ENCODE results near the gene MCL1.
A peak's percentile ranks its signal among the peaks of the same experiment; 100 is the strongest.
"Not testable (repeated sequence)": the region's sequence is repeated elsewhere in the genome, so short reads cannot be mapped to it uniquely, and the experiment has no call there.

Gene MCL1

DNA sequence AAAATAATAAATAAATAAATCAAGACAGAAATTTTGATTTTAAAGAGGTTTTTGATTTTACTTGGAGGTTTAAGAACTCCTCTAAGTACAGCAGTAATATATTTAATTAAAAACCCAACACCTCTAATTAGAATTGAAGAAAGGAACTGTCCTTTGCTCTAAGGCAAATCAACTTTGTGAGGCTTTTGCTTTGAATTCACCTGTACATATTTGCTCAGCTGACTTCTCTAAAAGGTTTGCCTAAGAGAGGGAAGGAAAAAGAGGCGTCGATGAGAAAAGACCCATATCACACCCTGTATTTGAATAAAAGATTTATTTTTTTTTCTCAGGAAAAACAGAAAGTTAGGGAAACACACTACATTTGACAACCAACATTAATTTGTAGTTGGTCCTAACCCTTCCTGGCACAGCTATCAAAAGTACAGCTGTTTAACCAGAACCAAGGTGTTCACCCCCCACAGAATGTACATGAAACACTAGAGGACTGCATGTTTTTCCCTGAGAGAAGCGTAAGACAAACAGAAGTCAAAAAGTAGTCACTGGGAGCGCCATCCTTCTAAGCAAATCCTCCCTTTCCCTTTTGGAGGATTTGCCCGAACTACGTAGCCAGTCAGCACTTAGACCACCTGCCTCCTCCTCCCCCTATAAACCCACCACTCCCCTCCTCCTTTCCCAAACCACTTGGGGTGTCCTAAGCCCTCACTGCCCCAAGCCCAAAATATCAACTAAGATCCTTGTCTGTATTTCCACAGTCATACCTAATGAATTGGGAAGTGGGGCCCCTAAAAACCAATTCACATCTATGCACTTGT is 4.9 kb downstream of the MCL1 start:
- FAIRE-seq (no peak), DNase-seq (ENCODE audit: extremely low spot score, insufficient read length, low read depth) (no peak)

DNA sequence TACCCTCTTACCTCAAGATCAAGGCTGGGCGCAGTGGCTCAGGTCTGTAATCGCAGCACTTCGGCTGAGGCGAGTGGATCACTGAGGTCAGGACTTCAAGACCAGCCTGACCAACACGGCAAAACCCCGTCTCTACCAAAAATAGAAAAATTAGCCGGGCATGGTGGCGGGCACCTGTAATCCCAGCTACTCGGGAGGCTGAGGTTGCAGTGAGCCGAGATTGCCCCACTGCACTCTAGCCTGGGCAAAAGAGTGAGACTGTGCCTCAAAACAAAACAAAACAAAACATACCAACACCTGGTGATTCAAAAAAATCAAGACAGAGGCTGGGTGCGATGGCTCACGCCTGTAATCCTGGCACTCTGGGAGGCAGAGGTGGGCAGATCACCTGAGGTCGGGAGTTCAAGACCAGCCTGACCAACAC is 5.8 kb downstream of the MCL1 start:
- not testable (repeated sequence) for DNase-seq (ENCODE audit: extremely low spot score, insufficient read length, low read depth); FAIRE-seq

DNA sequence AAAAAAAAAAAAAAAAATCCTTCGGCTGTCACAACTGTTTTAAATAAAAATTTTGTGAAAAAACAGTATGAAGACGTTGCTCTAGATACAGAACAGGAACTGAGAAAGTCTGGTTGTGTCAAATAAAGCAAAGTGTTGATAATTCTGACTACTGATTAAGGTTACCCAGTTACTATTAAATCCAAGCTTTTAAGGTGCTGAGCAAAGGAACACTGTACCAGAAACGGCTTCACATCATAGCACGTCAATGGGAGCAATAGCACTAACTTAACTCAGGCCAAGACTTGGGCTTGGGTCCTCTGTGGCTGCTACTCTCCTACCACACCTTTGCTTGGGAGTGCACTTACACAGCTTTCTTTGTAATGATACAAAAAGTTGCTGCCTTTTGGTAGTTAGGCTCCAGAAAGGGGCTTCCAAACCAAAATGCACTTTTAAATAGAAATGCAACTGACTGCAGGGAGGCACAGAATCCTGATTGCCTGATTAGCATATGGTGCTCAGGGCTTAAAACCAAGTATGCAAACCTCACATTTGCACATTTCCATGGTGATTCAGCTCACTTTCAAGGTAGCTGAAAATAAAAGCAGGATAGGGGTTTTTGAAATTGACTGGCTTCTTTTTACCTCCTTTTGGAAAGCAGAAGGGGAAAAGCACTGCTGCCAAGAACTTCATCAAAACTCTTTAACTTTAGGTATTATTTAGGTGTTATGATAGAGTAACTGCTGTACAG is 6.3 kb downstream of the MCL1 start:
- no peak for DNase-seq (ENCODE audit: extremely low spot score, insufficient read length, low read depth)

DNA sequence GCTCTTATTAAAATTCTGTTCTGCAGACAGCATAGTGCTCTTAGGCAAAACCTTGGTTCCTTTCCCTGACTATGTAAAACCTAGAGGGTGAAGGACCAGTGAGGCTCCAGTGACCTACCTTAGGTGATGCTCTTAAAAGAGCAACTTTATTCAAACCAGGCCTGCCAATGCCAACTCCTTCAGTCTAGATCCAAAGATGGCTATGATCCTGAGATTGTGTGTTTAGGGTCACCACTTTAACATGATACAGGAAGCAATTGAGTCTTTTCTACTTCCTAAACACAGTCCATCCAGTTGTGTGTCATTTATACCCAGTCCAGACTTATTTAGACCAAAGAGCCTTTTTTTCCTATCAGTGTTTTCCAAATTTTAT is 10.8 kb downstream of the MCL1 start:
- peak; percentile 38 for FAIRE-seq

More for the DNA sequence above, 6.3 kb downstream of the MCL1 start:
- FAIRE-seq, result no peak

DNA sequence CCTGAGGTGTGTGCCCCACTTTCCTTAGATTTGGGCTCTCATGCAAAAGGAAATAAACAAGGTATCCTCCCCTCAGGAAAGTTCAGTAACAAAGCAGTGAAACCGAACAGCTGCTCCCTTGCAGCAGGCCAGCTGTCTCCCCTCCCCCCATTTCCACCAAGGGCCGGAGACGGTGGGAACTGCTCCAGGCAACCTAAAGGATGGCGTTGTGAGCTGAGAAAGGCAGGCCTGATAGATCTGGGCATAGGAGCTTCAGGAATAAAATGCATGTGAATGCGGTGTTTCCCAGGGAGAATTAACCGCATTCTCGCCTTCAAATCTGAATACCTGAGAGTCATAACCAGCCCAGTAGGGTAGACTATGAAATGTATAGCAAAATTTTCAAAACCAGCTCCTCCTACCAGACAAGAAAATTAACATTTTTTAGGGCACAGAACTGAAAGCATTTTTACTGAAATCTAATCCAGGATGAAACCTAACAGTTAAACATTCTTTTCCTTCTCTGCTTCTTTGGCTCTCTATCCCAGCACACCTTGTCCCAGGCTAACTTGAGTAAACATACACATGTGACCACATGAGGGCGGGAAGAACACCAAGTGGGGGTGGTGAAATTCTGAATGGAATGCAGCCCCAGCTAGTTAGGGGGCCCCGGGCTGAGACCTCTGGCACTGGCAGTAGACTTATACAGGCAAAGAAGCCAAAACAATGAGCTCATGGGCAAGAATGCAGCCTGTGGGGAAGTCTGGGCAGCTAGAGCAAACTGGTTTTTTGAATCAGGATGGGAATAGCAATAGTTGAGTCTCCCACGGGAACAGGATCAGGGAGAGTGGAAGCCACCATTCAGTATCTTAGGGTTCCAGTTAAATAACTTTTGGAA is 11.5 kb downstream of the MCL1 start:
- DNase-seq (ENCODE audit: extremely low spot score, insufficient read length, low read depth) (no peak), FAIRE-seq (peak; percentile 5)

More for the DNA sequence above, 10.8 kb downstream of the MCL1 start:
- no peak for DNase-seq (ENCODE audit: extremely low spot score, insufficient read length, low read depth)

DNA sequence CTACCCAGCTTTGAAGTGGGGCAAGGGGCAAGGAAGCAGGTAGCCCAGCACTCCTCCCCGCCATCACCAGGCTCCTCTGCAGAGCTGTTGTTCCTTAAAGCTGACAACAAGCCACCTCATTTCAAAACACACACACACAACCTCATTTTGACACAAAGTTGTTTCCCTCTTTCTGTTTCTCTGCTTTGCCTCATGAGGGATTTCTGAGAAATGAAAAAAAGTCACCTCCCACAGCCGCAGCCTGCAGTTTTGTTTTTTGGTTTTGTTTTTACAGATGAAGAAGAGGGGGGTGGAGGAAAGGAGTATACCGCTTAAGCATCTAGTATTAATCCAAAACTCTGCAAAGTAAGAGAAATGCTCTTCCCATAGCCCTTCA is 12.1 kb downstream of the MCL1 start:
- peak; percentile 86 for FAIRE-seq
- no peak for DNase-seq (ENCODE audit: extremely low spot score, insufficient read length, low read depth)

DNA sequence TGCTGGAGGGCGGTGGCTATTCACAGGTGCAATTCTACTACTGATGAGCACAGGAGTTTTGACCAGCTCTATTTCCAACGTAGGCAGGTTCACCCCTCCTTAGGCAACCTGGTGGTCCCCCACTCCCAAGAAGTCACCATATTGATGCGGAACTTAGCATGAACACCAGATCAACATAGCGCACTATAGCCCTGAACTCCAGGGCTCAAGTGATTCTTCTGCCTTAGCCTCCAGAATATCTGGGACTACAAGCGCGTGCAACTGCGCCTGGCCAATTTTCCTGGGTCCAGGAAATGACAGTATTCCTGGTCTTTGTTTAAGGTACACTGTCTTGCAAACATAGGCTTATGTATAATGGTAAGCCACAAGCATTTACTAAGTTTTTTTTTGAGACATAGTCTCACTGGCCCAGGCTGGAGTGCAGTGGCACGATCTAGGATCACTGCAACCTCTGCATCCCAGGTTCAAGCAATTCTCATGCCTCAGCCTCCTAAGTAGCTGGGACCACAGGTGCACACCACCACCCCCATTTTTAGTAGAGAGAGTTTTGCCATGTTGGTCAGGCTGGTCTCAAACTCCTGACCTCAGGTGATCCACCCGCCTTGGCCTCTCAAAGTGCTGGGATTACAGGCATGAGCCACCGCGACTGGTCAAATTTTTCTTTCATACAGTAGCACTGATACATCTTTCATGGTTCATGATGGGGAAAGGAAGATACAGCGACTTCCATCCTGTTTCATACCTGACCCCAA is 12.6 kb downstream of the MCL1 start:
- no peak for FAIRE-seq
- no peak for DNase-seq (ENCODE audit: extremely low spot score, insufficient read length, low read depth)

GRCh38 chr1:150565240-150565991 is 14.0 kb downstream of the MCL1 start:
- not testable (repeated sequence) for FAIRE-seq; DNase-seq (ENCODE audit: extremely low spot score, insufficient read length, low read depth)

DNA sequence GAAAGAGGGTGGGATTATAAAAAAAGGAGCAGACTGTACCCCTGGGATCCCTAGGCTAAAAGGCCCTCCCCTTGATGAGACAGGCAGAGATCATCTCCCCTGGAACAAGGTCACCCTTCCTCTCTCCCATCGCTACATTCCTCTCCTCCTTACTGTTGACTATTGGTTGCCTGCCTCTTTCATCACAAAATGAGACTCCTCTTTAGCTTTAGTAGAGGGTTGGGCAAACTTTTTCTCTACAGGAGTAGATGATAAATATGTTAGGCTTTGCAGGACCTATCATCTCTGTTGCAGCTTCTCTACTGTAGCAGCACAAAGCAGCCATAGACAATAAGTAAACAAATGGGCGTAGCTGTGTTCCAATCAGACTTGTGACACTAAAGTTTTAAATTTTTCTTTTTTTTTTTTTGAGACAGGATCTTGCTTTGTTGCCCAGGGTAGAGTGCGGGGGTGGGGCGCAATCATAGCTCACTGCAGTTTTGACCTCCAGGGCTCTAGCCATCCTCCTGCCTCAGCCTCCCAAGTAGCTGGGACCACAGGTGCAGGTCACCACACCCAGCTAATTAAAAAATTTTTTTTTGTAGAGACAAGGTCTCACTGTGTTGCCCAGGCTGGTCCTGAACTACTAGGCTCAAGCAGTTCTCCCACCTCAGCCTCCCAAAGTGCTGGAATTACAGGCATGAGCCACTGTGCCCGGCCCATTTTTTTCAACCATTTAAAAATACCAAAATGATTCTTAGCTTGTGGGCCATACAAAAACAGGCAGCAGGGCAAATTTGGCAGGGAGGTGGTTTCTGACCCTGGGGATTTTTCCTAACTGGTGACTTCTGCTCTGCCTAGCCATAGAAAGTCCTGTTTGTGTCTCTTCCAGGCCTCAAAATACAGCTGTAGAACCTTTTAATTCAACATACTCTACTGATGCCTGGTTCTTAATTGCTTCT is 15.1 kb downstream of the MCL1 start:
- FAIRE-seq (no peak), DNase-seq (ENCODE audit: extremely low spot score, insufficient read length, low read depth) (no peak)

GRCh38 chr1:150563340-150564038 is 15.9 kb downstream of the MCL1 start:
- FAIRE-seq, result no peak
- DNase-seq (ENCODE audit: extremely low spot score, insufficient read length, low read depth), result no peak

GRCh38 chr1:150562446-150563339 is 16.7 kb downstream of the MCL1 start:
- DNase-seq (ENCODE audit: extremely low spot score, insufficient read length, low read depth), result no peak
- FAIRE-seq, result peak; percentile 94

DNA sequence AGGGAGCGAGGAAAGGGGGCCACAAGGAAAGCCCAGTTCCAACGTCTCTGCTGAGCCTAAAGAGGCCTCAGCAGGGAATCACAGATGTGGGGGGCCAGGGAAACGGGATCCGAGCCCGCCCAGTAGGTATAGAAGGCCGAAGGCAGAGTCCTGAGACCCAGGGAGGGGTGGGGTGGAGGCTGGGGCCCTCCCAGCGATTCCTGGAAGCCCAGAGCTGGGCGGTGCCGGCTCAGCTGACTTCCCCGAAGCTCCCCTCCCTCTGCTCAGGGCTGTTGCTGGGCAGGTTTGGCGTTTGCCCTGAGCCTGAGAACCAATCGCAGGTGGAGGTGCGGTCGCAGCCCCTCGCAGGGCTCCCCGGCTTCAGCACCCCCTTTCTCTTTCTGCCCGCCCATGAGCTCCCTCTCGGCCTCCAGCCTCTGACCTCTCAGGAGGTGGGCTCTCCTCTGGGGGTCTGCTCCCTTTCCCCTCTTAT is 17.4 kb downstream of the MCL1 start:
- FAIRE-seq, result no peak

DNA sequence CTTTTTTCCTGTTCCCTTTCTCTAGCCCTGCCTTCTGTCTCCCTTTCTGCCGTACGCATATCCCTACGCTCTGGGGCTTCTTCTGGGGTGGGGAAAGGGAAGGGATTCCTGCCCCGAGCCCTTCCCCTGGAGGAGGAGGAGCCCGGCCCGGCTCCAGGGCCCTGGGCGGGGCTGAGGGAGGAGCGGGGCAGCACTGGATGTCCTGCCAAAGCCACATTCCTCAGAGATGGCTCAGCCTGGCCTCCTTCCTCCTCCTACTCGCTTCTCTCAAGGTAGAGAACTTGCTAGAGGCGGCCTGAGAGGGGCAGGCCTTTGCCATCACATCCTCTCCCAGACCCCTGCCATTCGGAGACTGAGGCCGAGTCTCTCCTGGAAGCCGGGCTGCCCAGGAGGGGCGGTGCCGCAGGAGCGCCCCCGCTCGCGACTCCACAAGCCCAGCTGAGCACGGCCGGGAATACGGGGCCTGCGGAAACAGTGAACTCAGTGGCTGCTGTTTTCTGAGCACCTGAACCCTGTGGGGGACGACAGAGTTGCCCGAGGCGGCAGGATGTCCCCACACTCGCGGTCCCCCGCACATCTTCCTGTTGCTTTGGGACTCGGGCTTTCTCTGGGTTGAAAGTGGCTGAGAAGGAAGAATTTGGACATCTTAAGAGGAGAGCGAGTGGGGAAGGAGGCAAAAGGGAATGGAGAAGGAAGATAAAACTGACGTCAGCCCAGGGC is 18.0 kb downstream of the MCL1 start:
- DNase-seq (ENCODE audit: extremely low spot score, insufficient read length, low read depth) (no peak), FAIRE-seq (no peak)

More for the DNA sequence above, 17.4 kb downstream of the MCL1 start:
- DNase-seq (ENCODE audit: extremely low spot score, insufficient read length, low read depth), result no peak

DNA sequence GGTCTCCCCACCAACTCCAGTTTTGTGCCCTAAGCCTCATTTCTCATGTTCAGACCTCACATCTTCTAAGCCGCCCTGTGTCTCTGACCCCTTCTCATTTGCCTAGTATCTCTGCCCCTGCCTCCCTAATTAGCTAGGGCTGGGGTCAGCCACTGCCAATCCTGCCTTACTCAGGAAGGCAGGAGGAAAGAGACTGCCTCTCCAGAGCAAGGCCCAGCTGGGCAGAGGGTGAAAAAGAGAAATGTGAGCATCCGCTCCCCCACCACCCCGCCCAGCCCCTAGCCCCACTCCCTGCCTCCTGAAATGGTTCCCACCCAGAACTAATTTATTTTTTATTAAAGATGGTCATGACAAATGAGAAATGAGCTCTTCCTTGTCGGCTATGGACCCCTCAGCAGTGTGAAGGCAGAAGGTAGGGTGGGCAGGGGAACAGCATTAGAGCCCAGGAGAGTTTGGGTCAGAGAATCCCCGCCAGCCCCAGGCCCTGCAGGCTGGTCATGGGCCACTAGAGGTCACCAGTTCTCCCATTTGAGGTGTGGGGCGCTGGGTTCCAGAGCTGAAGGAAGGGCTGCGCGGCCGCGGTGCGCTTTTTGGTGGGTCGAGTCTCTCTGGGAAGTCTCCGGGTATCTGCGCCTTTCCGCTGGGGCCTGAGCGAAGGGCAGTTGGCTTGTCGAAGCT is 18.7 kb downstream of the MCL1 start:
- peak; percentile 90 for FAIRE-seq
- no peak for DNase-seq (ENCODE audit: extremely low spot score, insufficient read length, low read depth)

DNA sequence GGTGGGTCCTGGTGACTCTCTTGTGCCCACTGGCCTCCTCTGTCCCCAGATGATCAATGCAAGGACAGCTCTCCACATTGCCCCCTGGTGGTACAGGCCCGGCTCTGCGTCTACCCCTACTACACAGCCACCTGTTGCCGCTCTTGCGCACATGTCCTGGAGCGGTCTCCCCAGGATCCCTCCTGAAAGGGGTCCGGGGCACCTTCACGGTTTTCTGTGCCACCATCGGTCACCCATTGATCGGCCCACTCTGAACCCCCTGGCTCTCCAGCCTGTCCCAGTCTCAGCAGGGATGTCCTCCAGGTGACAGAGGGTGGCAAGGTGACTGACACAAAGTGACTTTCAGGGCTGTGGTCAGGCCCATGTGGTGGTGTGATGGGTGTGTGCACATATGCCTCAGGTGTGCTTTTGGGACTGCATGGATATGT is 19.4 kb downstream of the MCL1 start:
- FAIRE-seq, result peak; percentile 71
- DNase-seq (ENCODE audit: extremely low spot score, insufficient read length, low read depth), result no peak

Measured in GM18507 (cell line).